GM19351 (cell line): Measurements from ENCODE around the gene CTDSP2.

ENCODE experiments used
- ATAC-seq: cut with Tn5 transposase; IDR thresholded peaks from one replicate; pipeline ENCODE4 v1.9.1; 2021; ENCODE audit warnings: mild to moderate bottlenecking, moderate library complexity; ENCODE audit not compliant: unreplicated experiment

CTDSP2 gene

DNA sequence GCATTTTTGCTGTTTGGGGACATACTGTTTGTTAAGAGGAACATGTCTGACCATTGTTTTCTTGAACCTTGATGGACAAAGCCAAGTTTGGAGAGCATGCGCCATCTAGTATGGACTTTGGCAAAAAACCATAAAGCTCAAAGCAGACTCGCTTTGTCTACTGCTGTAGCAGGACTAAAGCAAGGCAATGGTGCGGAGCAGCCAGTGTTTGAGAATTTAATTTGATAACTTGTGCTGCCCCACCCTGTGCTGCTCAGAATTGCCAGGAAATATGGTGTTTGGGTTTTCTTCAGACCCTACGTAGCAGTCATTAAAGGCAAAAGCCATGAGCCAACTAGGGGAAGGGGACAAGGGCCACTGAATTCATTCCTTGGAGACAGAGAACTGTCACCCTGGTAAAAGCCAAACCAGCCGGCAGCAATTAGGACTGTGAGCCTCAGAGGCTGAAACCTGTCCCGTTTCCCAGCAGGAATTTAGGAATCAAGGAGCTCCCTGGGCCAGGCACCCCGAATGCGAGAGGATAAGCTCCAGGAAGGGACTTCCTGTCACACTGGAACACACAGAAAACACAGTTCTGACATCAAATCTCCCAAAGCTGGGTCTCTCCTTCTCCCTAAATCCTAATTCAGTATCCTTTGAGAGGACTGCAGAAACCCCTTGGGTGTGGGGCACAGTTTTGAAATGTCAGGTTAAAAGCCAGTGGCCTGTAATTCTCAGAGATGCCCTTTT is 29.1 kb downstream of the CTDSP2 start:
- no peak for ATAC-seq

DNA sequence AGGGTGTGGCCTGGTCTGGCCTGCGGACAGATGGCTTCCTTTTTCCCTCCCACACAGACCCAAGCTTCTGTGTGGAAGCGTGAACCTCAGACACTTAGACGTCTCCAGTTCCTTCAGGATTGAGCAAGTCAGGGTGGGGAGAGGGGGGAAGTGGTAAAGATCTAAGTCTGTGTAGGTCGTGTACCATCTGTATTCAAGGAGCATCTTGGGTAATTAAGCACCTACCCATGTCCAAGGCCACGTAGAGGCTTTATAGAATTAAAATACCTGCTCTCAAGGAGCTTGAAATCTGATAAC is 29.7 kb downstream of the CTDSP2 start:
- no peak for ATAC-seq

- no peak for ATAC-seq
These were observed 30.3 kb downstream of the CTDSP2 start for GRCh38 chr12:57816001-57816854.

DNA sequence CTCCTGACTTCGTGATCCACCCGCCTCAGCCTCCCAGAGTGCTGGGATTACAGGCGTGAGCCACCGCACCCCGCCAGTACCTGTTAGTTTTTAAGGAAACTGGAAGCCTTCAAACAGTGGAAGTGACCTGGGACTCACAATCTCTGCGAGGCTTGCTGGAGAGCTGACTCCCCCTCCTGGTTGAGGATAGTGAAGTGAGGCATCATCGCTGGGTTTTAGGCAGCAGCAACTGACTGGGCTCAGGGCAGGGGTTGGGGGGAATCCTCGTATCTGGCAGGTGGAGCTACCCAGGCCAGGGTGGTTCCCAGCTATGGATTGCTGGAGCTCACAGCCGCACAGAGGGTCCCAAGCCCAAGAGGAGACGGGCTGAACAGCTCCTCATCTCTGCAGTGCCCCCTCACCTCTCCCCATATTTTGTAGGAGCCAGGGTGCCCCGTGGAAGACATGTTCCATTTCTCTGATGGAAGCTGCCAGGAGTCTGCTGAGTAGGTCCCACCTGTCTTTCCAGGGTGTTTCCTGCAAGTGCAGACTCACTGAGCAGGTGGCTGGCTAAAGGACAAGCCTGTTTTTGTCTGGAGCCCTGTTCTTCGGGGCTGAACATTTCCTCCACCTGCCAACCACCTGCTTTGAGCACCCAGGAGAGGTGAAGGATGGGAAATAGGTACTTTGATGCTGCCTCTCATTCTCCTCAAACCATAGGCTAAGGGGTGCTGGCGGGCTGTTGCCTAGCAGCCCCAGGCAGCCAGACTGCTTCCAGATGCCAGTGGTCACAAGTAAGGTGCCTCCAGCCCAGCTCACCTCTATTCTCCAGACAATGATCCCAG is 31.1 kb downstream of the CTDSP2 start:
- ATAC-seq, result no peak

DNA sequence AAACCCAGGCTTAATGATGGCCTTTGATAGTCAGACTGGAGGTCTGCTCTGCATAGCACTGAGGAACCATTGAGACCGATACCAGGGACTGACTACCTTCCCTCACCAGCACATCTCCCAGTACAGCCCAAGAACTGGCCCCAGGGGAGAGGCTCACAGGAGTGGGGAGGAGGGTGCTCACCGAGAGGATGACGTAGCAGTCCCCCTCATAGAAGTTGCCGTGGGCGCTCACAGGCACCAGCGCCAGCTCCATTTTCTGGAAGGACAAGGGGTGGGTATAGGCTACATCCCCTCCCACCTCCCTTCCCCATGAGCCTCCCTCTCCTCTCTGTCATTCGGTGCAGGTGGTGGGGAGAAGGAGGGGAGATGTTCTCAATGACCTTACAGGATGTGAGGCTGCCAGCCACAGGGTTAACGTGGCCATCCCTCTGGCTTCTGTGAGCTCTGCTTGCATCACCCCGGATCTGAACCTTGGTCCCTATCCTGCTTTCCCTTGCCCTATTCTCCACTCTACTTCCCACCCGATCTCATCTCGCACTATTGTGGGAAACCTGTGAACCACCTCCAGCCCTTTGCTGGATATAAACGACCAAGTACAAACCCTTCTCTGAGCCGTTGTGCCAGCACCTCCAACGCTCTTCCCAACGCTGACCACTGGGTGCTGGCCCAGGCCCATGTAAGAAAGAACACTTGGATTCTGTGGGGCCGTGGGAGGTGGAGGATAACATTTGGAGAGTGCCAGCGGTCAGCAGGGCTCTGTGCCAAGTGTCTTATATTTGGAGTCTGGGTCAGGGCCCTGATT is 32.4 kb downstream of the CTDSP2 start:
- ATAC-seq, result no peak

- no peak for ATAC-seq
These were observed 33.2 kb downstream of the CTDSP2 start for GRCh38 chr12:57813111-57813970.

- no peak for ATAC-seq
These were observed 35.3 kb downstream of the CTDSP2 start for GRCh38 chr12:57811028-57811755.

GRCh38 chr12:57810450-57810849 is 36.1 kb downstream of the CTDSP2 start:
- no peak for ATAC-seq

GRCh38 chr12:57809425-57809824 is 37.1 kb downstream of the CTDSP2 start:
- ATAC-seq, result no peak

DNA sequence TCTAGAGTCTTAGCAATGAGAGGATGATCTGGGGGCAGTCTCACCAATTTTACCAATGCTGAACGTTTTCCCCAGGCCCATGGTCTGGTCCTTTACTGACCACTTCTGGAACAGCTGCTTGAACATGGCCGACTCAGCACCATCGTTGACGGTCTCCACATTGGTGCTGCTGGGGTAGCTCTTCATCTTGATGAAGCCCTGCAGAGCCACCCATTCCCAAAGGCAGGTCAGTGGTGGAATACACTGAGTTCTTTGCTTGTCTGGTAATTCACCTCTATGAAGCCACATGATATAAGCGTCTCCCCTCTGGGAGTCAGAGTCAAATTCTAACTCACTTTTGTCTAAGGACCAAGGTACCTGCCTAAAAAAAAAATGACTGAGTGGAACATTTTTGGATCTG is 38.2 kb downstream of the CTDSP2 start:
- ATAC-seq, result no peak

GRCh38 chr12:57807285-57807684 is 39.2 kb downstream of the CTDSP2 start:
- no peak for ATAC-seq

GRCh38 chr12:57806677-57807076 is 39.9 kb downstream of the CTDSP2 start:
- ATAC-seq, result no peak

- ATAC-seq, result no peak
These were observed 43.1 kb downstream of the CTDSP2 start for GRCh38 chr12:57803319-57803893.

- ATAC-seq, result no peak
These were observed 43.9 kb downstream of the CTDSP2 start for GRCh38 chr12:57802607-57803006.

DNA sequence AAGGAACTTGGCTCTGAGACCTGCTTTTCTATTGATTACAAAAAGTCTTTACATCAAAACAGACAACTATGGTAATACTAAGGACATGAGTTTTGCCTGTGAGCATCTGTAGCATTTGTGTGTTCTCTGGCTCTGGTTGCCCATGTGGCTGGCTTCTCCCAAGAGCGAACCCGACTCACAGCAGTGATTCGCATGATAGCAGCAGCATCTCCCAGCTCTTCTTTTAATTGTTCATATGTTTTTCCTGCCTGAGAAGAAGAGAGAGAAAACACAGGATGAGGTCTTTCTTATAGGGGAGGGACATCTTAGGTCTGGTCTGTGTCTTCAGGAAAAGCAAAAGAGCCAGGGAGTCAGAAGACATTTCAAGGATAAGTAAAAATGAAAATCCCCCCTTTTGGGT is 45.6 kb downstream of the CTDSP2 start:
- no peak for ATAC-seq

DNA sequence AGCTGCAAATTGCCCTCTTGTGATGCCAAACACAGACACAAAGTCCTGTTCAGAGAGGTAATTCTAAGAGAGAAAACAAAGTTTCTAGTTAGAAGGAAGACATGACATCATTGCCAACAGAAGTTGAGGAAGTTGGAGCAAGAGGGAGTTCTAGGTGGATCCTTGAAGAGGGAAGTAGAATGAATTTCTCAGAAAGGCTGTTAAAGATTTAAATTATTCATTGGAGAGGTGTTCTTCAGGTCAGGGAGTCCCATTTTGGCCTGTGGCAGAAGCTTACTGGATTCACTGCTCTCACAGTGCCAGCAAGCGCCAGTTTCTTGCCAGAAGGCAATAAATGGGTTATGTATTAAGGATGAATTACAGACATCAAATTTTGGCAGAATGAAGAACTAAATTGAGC is 48.6 kb downstream of the CTDSP2 start:
- no peak for ATAC-seq

GRCh38 chr12:57796996-57797395 is 49.5 kb downstream of the CTDSP2 start:
- no peak for ATAC-seq

DNA sequence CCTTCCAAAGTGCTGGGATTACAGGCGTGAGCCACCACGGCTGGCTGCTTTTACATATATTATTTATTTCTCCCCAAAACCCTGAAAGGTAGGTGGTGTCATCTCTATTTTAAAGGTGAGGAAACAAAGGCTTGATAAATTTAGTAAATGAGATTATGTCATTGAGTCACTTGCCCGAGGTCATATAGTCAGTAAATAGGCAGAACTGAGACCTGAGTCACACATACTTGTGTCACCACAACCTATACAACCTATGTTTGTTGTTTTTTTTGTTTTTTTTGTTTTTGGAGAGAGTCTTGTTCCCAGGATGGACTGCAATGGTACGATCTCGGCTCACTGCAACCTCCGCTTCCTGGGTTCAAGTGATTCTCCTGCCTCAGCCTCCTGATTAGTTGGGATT is 51.2 kb downstream of the CTDSP2 start:
- ATAC-seq, result no peak

- no peak for ATAC-seq
These were observed 52.6 kb downstream of the CTDSP2 start for GRCh38 chr12:57793920-57794319.
